ENCODE results near the gene SDHAF2.

DNA sequence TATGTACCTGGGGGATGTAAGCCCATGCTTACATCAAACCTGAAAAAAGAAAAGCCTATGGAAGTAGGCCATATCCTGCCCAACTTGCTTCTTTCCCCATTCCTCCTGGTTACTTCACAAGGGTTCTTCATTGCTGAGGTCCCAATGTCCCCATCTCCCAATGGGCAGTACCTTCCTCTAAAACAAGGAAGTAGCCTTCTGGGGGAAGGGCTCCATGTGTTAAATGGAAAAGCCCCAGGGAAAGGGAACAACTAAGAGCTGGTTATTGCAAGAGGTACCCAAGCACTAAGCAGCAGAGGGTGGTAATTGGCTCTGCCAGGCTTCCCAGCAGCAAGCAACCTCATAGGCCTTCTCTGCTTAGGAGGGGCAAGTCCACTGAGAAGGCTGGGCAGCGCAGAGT lies 26.3 kb upstream of the SDHAF2 start:
- TF ChIP-seq, protein P1, sequence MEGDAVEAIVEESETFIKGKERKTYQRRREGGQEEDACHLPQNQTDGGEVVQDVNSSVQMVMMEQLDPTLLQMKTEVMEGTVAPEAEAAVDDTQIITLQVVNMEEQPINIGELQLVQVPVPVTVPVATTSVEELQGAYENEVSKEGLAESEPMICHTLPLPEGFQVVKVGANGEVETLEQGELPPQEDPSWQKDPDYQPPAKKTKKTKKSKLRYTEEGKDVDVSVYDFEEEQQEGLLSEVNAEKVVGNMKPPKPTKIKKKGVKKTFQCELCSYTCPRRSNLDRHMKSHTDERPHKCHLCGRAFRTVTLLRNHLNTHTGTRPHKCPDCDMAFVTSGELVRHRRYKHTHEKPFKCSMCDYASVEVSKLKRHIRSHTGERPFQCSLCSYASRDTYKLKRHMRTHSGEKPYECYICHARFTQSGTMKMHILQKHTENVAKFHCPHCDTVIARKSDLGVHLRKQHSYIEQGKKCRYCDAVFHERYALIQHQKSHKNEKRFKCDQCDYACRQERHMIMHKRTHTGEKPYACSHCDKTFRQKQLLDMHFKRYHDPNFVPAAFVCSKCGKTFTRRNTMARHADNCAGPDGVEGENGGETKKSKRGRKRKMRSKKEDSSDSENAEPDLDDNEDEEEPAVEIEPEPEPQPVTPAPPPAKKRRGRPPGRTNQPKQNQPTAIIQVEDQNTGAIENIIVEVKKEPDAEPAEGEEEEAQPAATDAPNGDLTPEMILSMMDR (IDR thresholded peaks at IDR 0.05; ENCODE audit: low read depth, low read length): no peak
- no peak for TF ChIP-seq POLR2A (IDR thresholded peaks at IDR 0.05; ENCODE audit: extremely low read depth, insufficient read length)
- TF ChIP-seq MYC (IDR thresholded peaks at IDR 0.05; ENCODE audit: low read depth, low read length): no peak

Data from NB4 (cell line).